Measurements from ENCODE around the gene CDKL5.

Gene CDKL5

DNA sequence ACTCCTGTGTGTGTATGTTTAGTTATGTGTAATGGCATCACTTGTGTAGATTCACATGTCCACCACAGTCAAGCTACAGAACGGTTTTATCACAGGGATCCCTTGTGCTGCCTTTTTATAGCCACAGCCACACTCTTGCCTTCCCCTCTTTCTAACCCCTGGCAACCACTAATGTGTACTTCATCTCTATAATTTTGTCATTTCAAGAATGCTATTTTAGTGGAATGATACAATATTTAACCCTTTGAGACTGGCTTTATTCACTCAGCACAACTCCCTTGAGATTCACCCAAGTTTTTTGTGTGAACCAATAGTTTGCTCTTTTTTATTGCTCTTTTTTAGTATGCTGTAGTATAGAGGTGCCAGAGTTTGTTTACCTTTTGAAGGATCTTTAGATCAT, 112.1 kb downstream of the CDKL5 start:
- H3K4me3 ChIP-seq (replicated peaks; ENCODE audit: low read depth, low read length): no peak overlapping the region
- TF ChIP-seq, protein P1, sequence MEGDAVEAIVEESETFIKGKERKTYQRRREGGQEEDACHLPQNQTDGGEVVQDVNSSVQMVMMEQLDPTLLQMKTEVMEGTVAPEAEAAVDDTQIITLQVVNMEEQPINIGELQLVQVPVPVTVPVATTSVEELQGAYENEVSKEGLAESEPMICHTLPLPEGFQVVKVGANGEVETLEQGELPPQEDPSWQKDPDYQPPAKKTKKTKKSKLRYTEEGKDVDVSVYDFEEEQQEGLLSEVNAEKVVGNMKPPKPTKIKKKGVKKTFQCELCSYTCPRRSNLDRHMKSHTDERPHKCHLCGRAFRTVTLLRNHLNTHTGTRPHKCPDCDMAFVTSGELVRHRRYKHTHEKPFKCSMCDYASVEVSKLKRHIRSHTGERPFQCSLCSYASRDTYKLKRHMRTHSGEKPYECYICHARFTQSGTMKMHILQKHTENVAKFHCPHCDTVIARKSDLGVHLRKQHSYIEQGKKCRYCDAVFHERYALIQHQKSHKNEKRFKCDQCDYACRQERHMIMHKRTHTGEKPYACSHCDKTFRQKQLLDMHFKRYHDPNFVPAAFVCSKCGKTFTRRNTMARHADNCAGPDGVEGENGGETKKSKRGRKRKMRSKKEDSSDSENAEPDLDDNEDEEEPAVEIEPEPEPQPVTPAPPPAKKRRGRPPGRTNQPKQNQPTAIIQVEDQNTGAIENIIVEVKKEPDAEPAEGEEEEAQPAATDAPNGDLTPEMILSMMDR (IDR thresholded peaks at IDR 0.05; ENCODE audit: low read depth, low read length, missing control alignments): no peak
- DNase-seq (ENCODE audit: extremely low read depth, low read depth): no peak

DNA sequence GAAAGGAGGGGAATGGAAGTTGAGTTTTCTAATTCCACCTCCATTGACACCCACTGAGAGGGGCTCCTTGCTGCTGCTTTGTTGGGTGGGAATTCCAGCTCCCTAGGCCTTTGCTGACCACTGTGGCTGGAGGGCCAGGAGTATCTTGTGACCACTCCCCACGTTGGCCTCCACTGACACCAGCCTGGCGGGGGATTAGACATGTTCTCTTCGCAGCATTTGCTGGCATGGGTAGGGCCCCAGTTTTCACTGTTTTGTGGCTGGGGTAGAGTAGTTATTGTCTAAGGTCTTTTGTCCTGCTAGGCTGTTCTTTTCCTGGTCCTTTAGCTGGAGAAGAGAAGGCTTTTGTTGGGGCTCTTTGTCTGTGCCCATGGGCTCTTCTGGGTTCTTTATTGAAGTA, 116.7 kb downstream of the CDKL5 start:
- TF ChIP-seq, protein P1 (IDR thresholded peaks at IDR 0.05; ENCODE audit: low read depth, low read length, missing control alignments): no peak

DNA sequence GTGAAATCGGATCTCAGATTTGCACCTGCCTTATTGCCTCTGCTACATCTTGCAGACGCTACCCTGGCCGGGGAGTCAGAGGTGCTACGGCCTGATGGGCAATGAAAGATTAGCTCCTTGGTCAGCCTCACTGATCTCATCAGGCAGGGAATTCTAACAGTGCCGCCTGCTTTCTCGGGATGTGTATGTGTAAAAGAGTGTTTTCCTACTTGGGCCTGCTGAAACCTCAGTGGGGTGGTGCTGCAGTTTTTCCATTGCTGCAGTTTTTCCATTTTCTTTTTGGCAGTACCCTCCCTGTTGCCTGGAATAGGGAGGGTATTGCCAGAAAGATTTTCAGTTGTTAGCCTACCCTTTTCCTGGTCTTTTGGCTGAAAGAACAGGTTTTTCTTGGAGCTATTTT, 117.5 kb downstream of the CDKL5 start:
- TF ChIP-seq, protein P1 (IDR thresholded peaks at IDR 0.05; ENCODE audit: low read depth, low read length, missing control alignments): no peak
- DNase-seq (ENCODE audit: extremely low read depth, low read depth): no peak

More for the DNA sequence above, 116.7 kb downstream of the CDKL5 start:
- DNase-seq (ENCODE audit: extremely low read depth, low read depth): no peak
- H3K4me3 ChIP-seq (replicated peaks; ENCODE audit: low read depth, low read length): no peak overlapping the region

DNA sequence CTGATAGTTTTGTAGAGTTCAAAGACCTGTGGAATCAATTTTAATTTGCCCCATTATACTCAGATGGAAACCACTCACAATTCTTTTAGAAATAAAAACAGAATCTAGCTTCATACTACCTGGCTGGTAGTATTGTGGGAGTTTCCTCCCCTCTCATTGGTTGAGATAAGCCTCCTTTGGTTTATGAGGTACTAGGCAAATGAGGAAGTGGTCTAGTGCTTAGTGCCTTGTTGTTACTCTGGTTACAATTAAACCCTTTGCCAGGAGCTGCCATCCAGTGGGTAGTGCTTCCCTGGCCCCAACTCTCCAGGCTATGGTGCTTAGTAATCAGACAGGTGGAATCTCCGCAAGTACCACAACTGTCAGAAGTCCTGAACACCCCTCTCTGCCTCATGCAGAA, 118.3 kb downstream of the CDKL5 start:
- TF ChIP-seq, protein P1 (IDR thresholded peaks at IDR 0.05; ENCODE audit: low read depth, low read length, missing control alignments): no peak
- no peak for DNase-seq (ENCODE audit: extremely low read depth, low read depth)
- no peak overlapping the region for H3K4me3 ChIP-seq (replicated peaks; ENCODE audit: low read depth, low read length)

More for the DNA sequence above, 117.5 kb downstream of the CDKL5 start:
- H3K4me3 ChIP-seq (replicated peaks; ENCODE audit: low read depth, low read length): no peak overlapping the region

DNA sequence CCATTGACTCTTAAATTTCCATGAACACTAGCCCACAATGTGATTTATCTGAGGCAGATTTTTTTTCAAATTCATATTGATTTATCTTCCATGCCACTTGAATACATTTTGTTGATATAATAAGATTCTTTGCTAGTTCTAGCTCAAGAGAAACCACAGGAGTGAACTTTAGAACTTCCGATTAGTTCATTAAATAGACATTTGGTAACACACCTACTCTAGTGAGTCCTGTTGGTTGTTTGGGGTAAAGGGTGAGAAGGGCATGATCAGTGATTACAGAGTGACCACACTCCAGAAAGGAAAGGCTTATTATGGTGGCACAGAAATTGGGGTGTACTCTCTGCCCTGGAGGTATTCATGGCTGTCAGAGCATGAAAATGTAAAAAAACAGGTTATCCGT, 120.4 kb downstream of the CDKL5 start:
- no peak overlapping the region for H3K4me3 ChIP-seq (replicated peaks; ENCODE audit: low read depth, low read length)
- TF ChIP-seq, protein P1 (IDR thresholded peaks at IDR 0.05; ENCODE audit: low read depth, low read length, missing control alignments): no peak
- no peak for DNase-seq (ENCODE audit: extremely low read depth, low read depth)

DNA sequence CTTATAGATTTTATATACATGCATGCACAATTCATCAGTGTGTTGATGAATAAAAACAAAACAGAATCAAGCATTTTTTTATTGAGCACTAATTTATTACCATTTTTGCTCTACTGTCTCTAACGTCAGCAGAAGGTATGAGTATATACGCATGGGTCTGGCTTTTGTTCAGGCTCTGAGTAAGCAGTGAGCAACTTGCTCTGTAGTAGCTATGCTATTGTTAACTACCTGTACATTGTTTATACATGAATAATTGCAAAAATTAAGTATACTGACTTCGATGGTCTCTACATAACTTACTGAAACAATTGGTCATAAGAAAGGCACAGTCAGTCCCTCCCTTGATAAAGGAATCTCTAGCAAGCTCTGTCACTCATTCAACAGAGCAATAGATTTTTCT, 123.6 kb downstream of the CDKL5 start:
- TF ChIP-seq, protein P1 (IDR thresholded peaks at IDR 0.05; ENCODE audit: low read depth, low read length, missing control alignments): no peak
- no peak overlapping the region for H3K4me3 ChIP-seq (replicated peaks; ENCODE audit: low read depth, low read length)
- DNase-seq (ENCODE audit: extremely low read depth, low read depth): no peak

DNA sequence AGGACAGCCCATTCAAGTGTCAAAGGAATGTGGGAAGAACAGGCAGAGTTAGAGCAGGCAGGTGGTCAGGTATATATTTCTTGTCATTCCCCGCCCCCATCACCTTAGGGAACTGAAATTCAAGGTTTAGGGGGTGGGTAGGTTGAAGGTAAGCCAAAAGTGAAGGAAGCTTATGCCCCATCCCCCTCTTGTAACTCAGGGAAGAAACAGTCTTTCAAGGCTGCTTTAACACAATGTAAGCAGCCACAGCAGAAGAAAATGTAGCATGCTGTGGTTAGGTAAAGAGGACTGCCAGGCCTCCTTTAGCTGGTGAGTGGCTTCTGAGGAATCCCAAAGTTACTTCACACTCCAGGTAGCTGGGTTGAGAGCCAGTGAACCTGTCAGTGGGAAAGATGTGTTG, 124.2 kb downstream of the CDKL5 start:
- no peak overlapping the region for H3K4me3 ChIP-seq (replicated peaks; ENCODE audit: low read depth, low read length)
- TF ChIP-seq, protein P1 (IDR thresholded peaks at IDR 0.05; ENCODE audit: low read depth, low read length, missing control alignments): no peak
- no peak for DNase-seq (ENCODE audit: extremely low read depth, low read depth)

All from HFF-Myc (cell line).